IMR-90 (cell line): Measurements from ENCODE around the gene TDP2. TPM values are rescaled to one million over a fixed set of nuclear protein-coding genes. Genes with fewer than 3 reads are reported as not detected.
A peak's percentile ranks its signal among the peaks of the same experiment; 100 is the strongest.

Experiments
- ATAC-seq: fragments of 200-7000 bp; cut with Tn5 transposase; 2 replicates; pipeline ENCODE4 v1.9.1; 2020; ENCODE audit warnings: low read depth, mild to moderate bottlenecking, moderate library complexity
- BruUV-seq: library from RNA; stranded (reverse); fragments of 400-500 nt; replicated peaks from 2 replicates; lab custom pipeline; 2021; lab: Mats Ljungman, UMichigan
- CTCF ChIA-PET: fragments of 300-600 bp; formaldehyde crosslinking; extraction: SDS; loops from one replicate; lab custom pipeline; 2021; ENCODE audit warnings: antibody characterized with exemption; lab: Yijun Ruan, JAX
- POLR2A ChIA-PET: fragments of 300-600 bp; sonication (Branson Sonifier 250); formaldehyde crosslinking; loops from one replicate; lab custom pipeline; 2022; ENCODE audit warnings: antibody characterized with exemption; ENCODE audit not compliant: unreplicated experiment; lab: Charles Lee
- DNase-seq: peaks from one replicate; pipeline ENCODE4 v3.0.0; 2013
- H2AFZ ChIP-seq: replicated peaks from 2 replicates; pipeline ENCODE3; 2013; ENCODE audit warnings: low read length, mild to moderate bottlenecking; ENCODE audit not compliant: poor library complexity
- H2AK5ac ChIP-seq: 2 replicates; pipeline ENCODE4 v1.6.1; 2013; ENCODE audit warnings: low read depth, low read length, inconsistent platforms
- H2AK9ac ChIP-seq: replicated peaks from 2 replicates; pipeline ENCODE3; 2013; ENCODE audit warnings: mild to moderate bottlenecking, low read depth, low read length, moderate library complexity; ENCODE audit not compliant: poor library complexity
- H2BK120ac ChIP-seq: 2 replicates; pipeline ENCODE4 v1.6.1; 2013; ENCODE audit warnings: low read depth, low read length, inconsistent platforms
- H2BK15ac ChIP-seq: 3 replicates; pipeline ENCODE4 v1.6.1; 2013; ENCODE audit warnings: low read depth, low read length, inconsistent platforms
- H2BK20ac ChIP-seq: 2 replicates; pipeline ENCODE4 v1.6.1; 2013; ENCODE audit warnings: low read depth, mild to moderate bottlenecking, inconsistent platforms, low read length, moderate library complexity
- H2BK5ac ChIP-seq: 2 replicates; pipeline ENCODE4 v1.6.1; 2013; ENCODE audit warnings: mild to moderate bottlenecking, low read depth, low read length, inconsistent platforms; ENCODE audit not compliant: poor library complexity, severe bottlenecking
- H3K14ac ChIP-seq: replicated peaks from 2 replicates; pipeline ENCODE4 v1.6.1; 2013; ENCODE audit warnings: low read depth, low read length, inconsistent platforms
- H3K18ac ChIP-seq: 2 replicates; pipeline ENCODE4 v1.6.1; 2013; ENCODE audit warnings: low read depth, low read length, control low read depth
- H3K23ac ChIP-seq: 2 replicates; pipeline ENCODE4 v1.6.1; 2013; ENCODE audit warnings: low read depth, low read length, inconsistent platforms
- H3K27ac ChIP-seq: 2 replicates; pipeline ENCODE4 v1.5.1; 2013; ENCODE audit warnings: mild to moderate bottlenecking, control low read depth, low read length; ENCODE audit not compliant: insufficient read depth
- H3K27me3 ChIP-seq: 2 replicates; pipeline ENCODE4 v1.6.1; 2013; ENCODE audit warnings: low read length; ENCODE audit not compliant: control insufficient read depth, insufficient read depth
- H3K36me3 ChIP-seq: 2 replicates; pipeline ENCODE4 v1.6.1; 2013; ENCODE audit warnings: low read length, mixed read lengths; ENCODE audit not compliant: control insufficient read depth, insufficient read depth
- H3K4ac ChIP-seq: 2 replicates; pipeline ENCODE4 v1.6.1; 2013; ENCODE audit warnings: low read depth, low read length, inconsistent platforms
- H3K4me1 ChIP-seq: 2 replicates; pipeline ENCODE4 v1.6.1; 2013; ENCODE audit warnings: low read length, mixed read lengths; ENCODE audit not compliant: control insufficient read depth, insufficient read depth
- H3K4me2 ChIP-seq: 2 replicates; pipeline ENCODE4 v1.6.1; 2013; ENCODE audit warnings: low read depth, mild to moderate bottlenecking, control low read depth, low read length, moderate library complexity
- H3K4me3 ChIP-seq: 2 replicates; pipeline ENCODE4 v1.5.1; 2013; ENCODE audit warnings: low read depth, mild to moderate bottlenecking, control low read depth, low read length, moderate library complexity; ENCODE audit not compliant: insufficient read depth
- H3K56ac ChIP-seq: 2 replicates; pipeline ENCODE4 v1.6.1; 2013; ENCODE audit warnings: low read length, inconsistent platforms; ENCODE audit not compliant: insufficient read depth; ENCODE audit errors: extremely low read depth
- H3K79me1 ChIP-seq, 2 experiments: 2 replicates each; pipeline ENCODE4 v1.6.1; 2013; ENCODE audit warnings: low read length in 2 of 2, inconsistent platforms in 1 of 2, low read depth in 1 of 2
- H3K9ac ChIP-seq: 2 replicates; pipeline ENCODE4 v1.6.1; 2013; ENCODE audit warnings: low read depth, low read length, control low read depth
- H3K9me1 ChIP-seq: 2 replicates; pipeline ENCODE4 v1.6.1; 2013; ENCODE audit warnings: low read length, inconsistent platforms; ENCODE audit not compliant: insufficient read depth
- H3K9me3 ChIP-seq: 2 replicates; pipeline ENCODE4 v1.6.1; 2013; ENCODE audit warnings: low read length; ENCODE audit not compliant: control insufficient read depth, insufficient read depth
- H4K20me1 ChIP-seq: 2 replicates; pipeline ENCODE4 v1.6.1; 2013; ENCODE audit warnings: low read length, inconsistent platforms; ENCODE audit not compliant: insufficient read depth
- H4K5ac ChIP-seq: 2 replicates; pipeline ENCODE4 v1.6.1; 2013; ENCODE audit warnings: mild to moderate bottlenecking, low read depth, low read length, control low read depth
- H4K8ac ChIP-seq, 2 experiments: 2 replicates each; pipeline ENCODE4 v1.6.1; 2013; ENCODE audit warnings: low read depth in 2 of 2, low read length in 2 of 2, control low read depth in 1 of 2, inconsistent platforms in 1 of 2
- H4K91ac ChIP-seq: 2 replicates; pipeline ENCODE4 v1.6.1; 2013; ENCODE audit warnings: low read depth, low read length, inconsistent platforms; ENCODE audit not compliant: insufficient read depth
- CEBPB ChIP-seq: IDR thresholded peaks from 2 replicates; pipeline ENCODE4 v1.6.1; 2012; ENCODE audit warnings: low read depth, low read length, improper control_type of control experiment
- MAFK ChIP-seq: IDR thresholded peaks from 2 replicates; pipeline ENCODE4 v1.6.1; 2012; ENCODE audit warnings: low read depth, low read length, improper control_type of control experiment
- MAZ ChIP-seq: IDR thresholded peaks from 2 replicates; pipeline ENCODE4 v1.6.1; 2012; ENCODE audit warnings: low read depth, mild to moderate bottlenecking, low read length, improper control_type of control experiment, moderate library complexity, borderline replicate concordance
- NFE2L2 ChIP-seq: fragments of 150-350 bp; IDR thresholded peaks from 2 replicates; pipeline ENCODE4 v1.6.1; 2016; ENCODE audit warnings: low read depth, mild to moderate bottlenecking, low read length
- SMC3 ChIP-seq: fragments of 150-350 bp; IDR thresholded peaks from 2 replicates; pipeline ENCODE4 v1.6.1; 2016; ENCODE audit warnings: low read depth, mild to moderate bottlenecking, antibody characterized with exemption, low read length, moderate library complexity
- WGBS, 2 experiments: methylation state at CpG; one replicate each; pipeline versions ENCODE4 v1.1.5 to v1.1.7; 2013; ENCODE audit warnings: missing lambda C conversion rate in 2 of 2; ENCODE audit not compliant: insufficient read length in 1 of 2; ENCODE audit errors: extremely low coverage in 2 of 2; 5-methylcytosine and 5-hydroxymethylcytosine counted together
- dilution Hi-C: fragments of 300-500 bp; cut with HindIII; formaldehyde crosslinking; loops from one replicate; pipeline ENCODE4 v1.14.3; 2018; ENCODE audit warnings: low sequenced_read_pairs; ENCODE audit not compliant: unreplicated experiment
- in situ Hi-C: fragments of 300-500 bp; cut with MboI; formaldehyde crosslinking; loops from 3 replicates; pipeline ENCODE4 v1.14.3; 2019; ENCODE audit warnings: low sequenced_read_pairs, inconsistent platforms, mixed read lengths
- intact Hi-C: fragments of 100-400 bp; cut with micrococcal nuclease; formaldehyde crosslinking; loops from 2 replicates; pipeline ENCODE4 v1.10.0; 2022
- polyA plus RNA-seq, 3 experiments: library from polyadenylated mRNA; depleted of rRNA; stranded (reverse); fragments of >200 nt; gene quantifications; 2 replicates each; pipeline ENCODE4 v1.2.3, GENCODE V29; 2012; ENCODE audit warnings: low replicate concordance in 1 of 3
- total RNA-seq: library from RNA; depleted of rRNA; stranded (reverse); fragments of >200 nt; gene quantifications from 2 replicates; pipeline ENCODE4 v1.2.3, GENCODE V29; 2012

The TDP2 gene
- total and polyA plus RNA-seq, 2 of the 4 experiments (the other 2 are of a cell fraction) = 13.6 to 22.8 TPM

GRCh38 chr6:24658573-24659560 lies 7.8 kb downstream of the TDP2 start:
- Histone ChIP-seq H2BK120ac (peak overlapping the region; percentile 75), H3K36me3 (peaks cover 12% of the 10 kb centered on the region), H2AFZ (no peak overlapping the region), H3K56ac (no peak overlapping the region; the same call in 1 of the 2 replicates), H3K14ac (0 out of 2 replicates have a peak overlapping the region, but pooled peaks have one; percentile 1), H3K27me3 (no peaks in the 10 kb centered on the region), H2BK20ac (peak overlapping the region; percentile 51; the same call in 1 of the 2 replicates), H4K91ac (peak overlapping the region; percentile 37; the same call in 1 of the 2 replicates), H3K4me2 (peak overlapping the region; percentile 27; the same call in 1 of the 2 replicates), H3K9me3 (no peaks in the 10 kb centered on the region), H2AK9ac (no peak overlapping the region), H3K79me1 (peaks cover 16 to 44% of the 10 kb centered on the region in 2 experiments; a peak in 3 of 4 replicates), H2BK5ac (peak overlapping the region; percentile 75), H4K5ac (peak overlapping the region; percentile 77; the same call in 1 of the 2 replicates), H2BK15ac (0 out of 3 replicates have a peak overlapping the region, but pooled peaks have one; percentile 21), H4K20me1 (no peaks in the 10 kb centered on the region), H3K4ac (peak overlapping the region; percentile 62), H3K27ac (peak overlapping the region; percentile 90; the same call in 1 of the 2 replicates), H3K18ac (peak overlapping the region; percentile 95), H3K23ac (peak overlapping the region; percentile 70), H4K8ac (peak overlapping the region in 1 of 2 experiments; percentile 61; a peak in 2 of 4 replicates), H3K9ac (no peak overlapping the region), H3K4me1 (peaks cover 5% of the 10 kb centered on the region), H2AK5ac (no peak overlapping the region; the same call in 1 of the 2 replicates), H3K9me1 (peaks cover 2% of the 10 kb centered on the region; the same call in 1 of the 2 replicates), H3K4me3 (no peak overlapping the region)
- peak; percentile 88 for ATAC-seq
- ChIA-PET POLR2A (no interaction called here), CTCF (interaction anchor here (0.9 kb wide), 1 partner anchor 78 kb away, joined by 3 read pairs; no protein-coding TSS in a partner anchor)
- BruUV-seq = no TSS peak
- TF ChIP-seq MAFK = peak; percentile 65
- TF ChIP-seq CEBPB = peak; percentile 78
- 0 out of 2 replicates have a peak, but pooled peaks have one; percentile 14 for TF ChIP-seq MAZ
- no peak for TF ChIP-seq SMC3
- peak; percentile 95 for TF ChIP-seq NFE2L2
- 64% methylated on average over 4 of the region's 9 CpGs; no CpG with 5 or more reads in 1 of the 2 experiments for WGBS, 2 experiments
- intact Hi-C loops = no loop called here
- dilution Hi-C loops = no loop called here
- peak; percentile 90 for DNase-seq
- in situ Hi-C loops = no loop called here
